HepG2 (cell line): ENCODE measurements around the gene RBM28. TPM values are rescaled to one million over a fixed set of nuclear protein-coding genes. Genes with fewer than 3 reads are reported as not detected.
A peak's percentile ranks its signal among the peaks of the same experiment; 100 is the strongest.

Experiments
- ARHGAP35 ChIP-seq: sonication (generic); formaldehyde crosslinking; IDR thresholded peaks from 2 replicates; pipeline ENCODE4 v1.9.0; 2022; ENCODE audit warnings: mild to moderate bottlenecking, inconsistent platforms, moderate library complexity, missing genetic modification reagents, borderline replicate concordance
- ETV5 ChIP-seq: IDR thresholded peaks from 2 replicates; pipeline ENCODE4 v1.6.1; 2018; ENCODE audit warnings: missing biosample characterization, missing genetic modification reagents, inconsistent platforms, borderline replicate concordance
- HCFC1 ChIP-seq: fragments of 150-350 bp; IDR thresholded peaks from 2 replicates; pipeline ENCODE4 v1.6.1; 2014; ENCODE audit warnings: low read depth, low read length
- HOXA3 ChIP-seq: sonication (generic); formaldehyde crosslinking; IDR thresholded peaks from 2 replicates; pipeline ENCODE4 v1.5.0; 2020; ENCODE audit warnings: missing genetic modification reagents
- KDM5B ChIP-seq: sonication (generic); formaldehyde crosslinking; IDR thresholded peaks from 2 replicates; pipeline ENCODE4 v1.4.0; 2020; ENCODE audit warnings: missing genetic modification reagents, mild to moderate bottlenecking, borderline replicate concordance
- MEIS1 ChIP-seq: sonication (generic); formaldehyde crosslinking; IDR thresholded peaks from 2 replicates; pipeline ENCODE4 v1.9.0; 2021; ENCODE audit warnings: mild to moderate bottlenecking, missing genetic modification reagents, moderate library complexity, borderline replicate concordance
- PAXIP1 ChIP-seq: sonication (generic); formaldehyde crosslinking; conservative IDR thresholded peaks from 2 replicates; pipeline ENCODE4 v1.4.0; 2020; ENCODE audit warnings: mild to moderate bottlenecking, missing genetic modification reagents, moderate library complexity
- RFX1 ChIP-seq: fragments of 450-650 bp; IDR thresholded peaks from 2 replicates; pipeline ENCODE4 v1.6.1; 2017
- STAG1 ChIP-seq: sonication (generic); formaldehyde crosslinking; IDR thresholded peaks from 2 replicates; pipeline ENCODE4 v1.4.0; 2020; ENCODE audit warnings: missing genetic modification reagents
- TOE1 ChIP-seq: sonication (generic); formaldehyde crosslinking; IDR thresholded peaks from 2 replicates; pipeline ENCODE4 v1.4.0; 2020; ENCODE audit warnings: mild to moderate bottlenecking, missing genetic modification reagents
- ZNF225 ChIP-seq: sonication (generic); formaldehyde crosslinking; IDR thresholded peaks from 2 replicates; pipeline ENCODE4 v1.4.0; 2020; ENCODE audit warnings: mild to moderate bottlenecking, missing genetic modification reagents
- ZNF496 ChIP-seq: sonication (generic); formaldehyde crosslinking; IDR thresholded peaks from 2 replicates; pipeline ENCODE4 v1.8.1; 2023; ENCODE audit warnings: mild to moderate bottlenecking, moderate library complexity, missing genetic modification reagents; ENCODE audit not compliant: insufficient replicate concordance
- ZNF550 ChIP-seq: sonication (generic); formaldehyde crosslinking; IDR thresholded peaks from 2 replicates; pipeline ENCODE4 v1.4.0; 2020; ENCODE audit warnings: mild to moderate bottlenecking, missing genetic modification reagents, borderline replicate concordance
- ZNF704 ChIP-seq: sonication (generic); formaldehyde crosslinking; IDR thresholded peaks from 2 replicates; pipeline ENCODE4 v1.8.1; 2023; ENCODE audit warnings: mild to moderate bottlenecking, inconsistent platforms, moderate library complexity, missing genetic modification reagents, borderline replicate concordance
- ZNF75D ChIP-seq: sonication (generic); formaldehyde crosslinking; IDR thresholded peaks from 2 replicates; pipeline ENCODE4 v1.8.1; 2023; ENCODE audit warnings: missing genetic modification reagents, mild to moderate bottlenecking, borderline replicate concordance
- ZNF780A ChIP-seq: sonication (generic); formaldehyde crosslinking; IDR thresholded peaks from 2 replicates; pipeline ENCODE4 v1.8.0; 2022; ENCODE audit warnings: mild to moderate bottlenecking, missing genetic modification reagents, moderate library complexity
- ZNF83 ChIP-seq: sonication (generic); formaldehyde crosslinking; IDR thresholded peaks from 2 replicates; pipeline ENCODE4 v1.4.0; 2020; ENCODE audit warnings: missing genetic modification reagents, mild to moderate bottlenecking, borderline replicate concordance
- ZUFSP ChIP-seq: sonication (generic); formaldehyde crosslinking; IDR thresholded peaks from 2 replicates; pipeline ENCODE4 v1.9.0; 2021; ENCODE audit warnings: missing genetic modification reagents, mild to moderate bottlenecking, borderline replicate concordance
- polyA plus RNA-seq, 8 experiments: library from polyadenylated mRNA; depleted of rRNA in 3 of 8; stranded (reverse) in 7 of 8; unstranded in 1 of 8; fragments of >200 nt; fragmentation: Illumina TruSeq in 4 of 8; extraction: Trizol in 4 of 8; gene quantifications; 2 replicates each; pipeline versions ENCODE4 v1.2.1 to v1.2.3, GENCODE V29; 2011 to 2016; ENCODE audit warnings: low read depth in 4 of 8, missing spikeins in 1 of 8, mixed read lengths in 1 of 8; ENCODE audit not compliant: insufficient read depth in 1 of 8
- total RNA-seq, 5 experiments: library from RNA; depleted of rRNA; stranded (reverse); fragments of >200 nt; fragmentation: Illumina TruSeq; extraction: Trizol; gene quantifications; 2 replicates each; pipeline ENCODE4 v1.2.3, GENCODE V29; 2016; ENCODE audit warnings: low read depth in 1 of 5

The RBM28 gene
- total and polyA plus RNA-seq, 2 of the 13 experiments (the other 11 are each of a cell fraction or from before 2014, with no cell fraction given) = 20.5 to 49.0 TPM

GRCh38 chr7:128343554-128344430 is at the start of gene RBM28 (continued):
- TF ChIP-seq PAXIP1 (CRISPR knock-in tag) (peak; percentile 58), ARHGAP35 (peak; percentile 99), HOXA3 (CRISPR knock-in tag) (peak; percentile 93), ZNF550 (CRISPR knock-in tag) (peak; percentile 77; the same call in 1 of the 2 replicates), ZNF75D (peak; percentile 72; the same call in 1 of the 2 replicates), ZNF496 (CRISPR knock-in tag) (peak; percentile 76), HCFC1 (peak; percentile 69), MEIS1 (peak; percentile 91), ZNF225 (peak; percentile 98), ZNF704 (CRISPR knock-in tag) (peak; percentile 99), STAG1 (no peak), TOE1 (CRISPR knock-in tag) (peak; percentile 99), ZNF780A (CRISPR knock-in tag) (peak; percentile 98), ETV5 (peak; percentile 83), ZNF83 (CRISPR knock-in tag) (peak; percentile 98), ZUFSP (CRISPR knock-in tag) (no peak), KDM5B (CRISPR knock-in tag) (peak; percentile 99), RFX1 (no peak)
